A549 (cell line): ENCODE data around the gene MAMSTR. TPM values are rescaled to one million over a fixed set of nuclear protein-coding genes. Genes with fewer than 3 reads are reported as not detected.

Experiments
- ATAC-seq, 2 experiments: fragments of 200-7000 bp in 1 of 2; fragments of >200 bp in 1 of 2; cut with Nextera tagmentation in 1 of 2; cut with Tn5 transposase in 1 of 2; 3 replicates each; pipeline versions ENCODE4 v1.8.0 to v1.9.1; 2018 to 2020; ENCODE audit warnings: mild to moderate bottlenecking in 1 of 2, moderate library complexity in 1 of 2
- CTCF ChIA-PET: fragments of 300-600 bp; sonication (Branson Sonifier 250); formaldehyde crosslinking; extraction: SDS; loops from one replicate; lab custom pipeline; 2021; ENCODE audit warnings: antibody characterized with exemption, inconsistent platforms; lab: Yijun Ruan, JAX
- POLR2A ChIA-PET: fragments of 350-600 bp; formaldehyde crosslinking; extraction: SDS; loops from one replicate; lab custom pipeline; 2021; ENCODE audit warnings: antibody characterized with exemption, inconsistent platforms; lab: Yijun Ruan, JAX
- DNase-seq, 2 experiments: peaks; one replicate each; pipeline versions ENCODE4 v3.0.0 to v3.0.0-alpha.2; 2011 to 2016; ENCODE audit warnings: low read depth in 1 of 2, low spot score in 1 of 2
- FAIRE-seq: peaks from 2 replicates; lab custom pipeline; 2011; peaks lifted over from hg19 to GRCh38; lab: Jason Lieb, UNC
- H3K27ac ChIP-seq, 2 experiments: fragments of >200 bp; sonication (Bioruptor Twin); formaldehyde crosslinking; 3 replicates each; pipeline ENCODE4 v1.5.1; 2016 to 2017
- H3K4me1 ChIP-seq: fragments of >200 bp; sonication (Bioruptor Twin); formaldehyde crosslinking; 3 replicates; pipeline ENCODE4 v1.6.1; 2016
- H3K4me2 ChIP-seq: fragments of >200 bp; sonication (Bioruptor Twin); formaldehyde crosslinking; 3 replicates; pipeline ENCODE4 v1.6.1; 2016
- H3K4me3 ChIP-seq: fragments of >200 bp; sonication (Bioruptor Twin); formaldehyde crosslinking; 3 replicates; pipeline ENCODE4 v1.5.1; 2016
- H3K9me3 ChIP-seq: fragments of >200 bp; sonication (Bioruptor Twin); formaldehyde crosslinking; 3 replicates; pipeline ENCODE4 v1.6.1; 2016
- ATOH8 ChIP-seq: fragments of 250-450 bp; sonication (Bioruptor Pico); IDR thresholded peaks from 2 replicates; pipeline ENCODE4 v1.5.0; 2020; ENCODE audit warnings: low read depth, mild to moderate bottlenecking, moderate library complexity
- CBX2 ChIP-seq: fragments of 200-600 bp; sonication (generic); IDR thresholded peaks from 2 replicates; pipeline ENCODE4 v1.6.1; 2016; ENCODE audit warnings: low read depth, mild to moderate bottlenecking, borderline replicate concordance
- CBX8 ChIP-seq: fragments of 200-600 bp; sonication (generic); IDR thresholded peaks from 2 replicates; pipeline ENCODE4 v1.6.1; 2016
- ELK1 ChIP-seq: fragments of 150-350 bp; IDR thresholded peaks from 2 replicates; pipeline ENCODE4 v1.6.1; 2014; ENCODE audit warnings: low read depth, mild to moderate bottlenecking, low read length
- ESRRA ChIP-seq: fragments of 150-350 bp; IDR thresholded peaks from 2 replicates; pipeline ENCODE4 v1.6.1; 2014; ENCODE audit warnings: mild to moderate bottlenecking, low read length, borderline replicate concordance
- FOXS1 ChIP-seq: fragments of 250-450 bp; sonication (Bioruptor Pico); IDR thresholded peaks from 2 replicates; pipeline ENCODE4 v1.5.0; 2020; ENCODE audit warnings: mild to moderate bottlenecking, moderate library complexity
- GATA3 ChIP-seq: IDR thresholded peaks from 2 replicates; pipeline ENCODE4 v1.6.1; 2012; ENCODE audit warnings: borderline replicate concordance
- HEYL ChIP-seq: fragments of 250-450 bp; sonication (Bioruptor Pico); IDR thresholded peaks from 2 replicates; pipeline ENCODE4 v1.8.0; 2021; ENCODE audit warnings: mild to moderate bottlenecking, moderate library complexity
- HOXB13 ChIP-seq: fragments of 250-450 bp; sonication (Bioruptor Pico); IDR thresholded peaks from 2 replicates; pipeline ENCODE4 v1.5.0; 2020; ENCODE audit warnings: low read depth, mild to moderate bottlenecking, moderate library complexity
- JUN ChIP-seq, 2 experiments: fragments of >200 bp; sonication (Bioruptor Twin); formaldehyde crosslinking; IDR thresholded peaks; 2 replicates in 1 of 2; 3 replicates in 1 of 2; pipeline ENCODE4 v1.6.1; 2016 to 2017
- JUNB ChIP-seq: fragments of >200 bp; sonication (Bioruptor Twin); formaldehyde crosslinking; IDR thresholded peaks from 2 replicates; pipeline ENCODE4 v1.6.1; 2016
- KDM5A ChIP-seq: fragments of 200-600 bp; sonication (generic); IDR thresholded peaks from 2 replicates; pipeline ENCODE4 v1.6.1; 2016; ENCODE audit warnings: antibody characterized with exemption, mild to moderate bottlenecking
- MYC ChIP-seq: IDR thresholded peaks from 2 replicates; pipeline ENCODE4 v1.6.1; 2012; ENCODE audit warnings: mild to moderate bottlenecking, inconsistent platforms, low read length, improper control_type of control experiment, borderline replicate concordance
- NFE2L2 ChIP-seq: fragments of 150-350 bp; conservative IDR thresholded peaks from 2 replicates; pipeline ENCODE4 v1.6.1; 2014; ENCODE audit warnings: low read length
- NPAS2 ChIP-seq: fragments of 250-450 bp; sonication (Bioruptor Pico); IDR thresholded peaks from 2 replicates; pipeline ENCODE4 v1.8.0; 2022; ENCODE audit warnings: mild to moderate bottlenecking, moderate library complexity, borderline replicate concordance
- NR3C1 ChIP-seq: fragments of >200 bp; sonication (Bioruptor Twin); formaldehyde crosslinking; IDR thresholded peaks from 3 replicates; pipeline ENCODE4 v1.6.1; 2017
- PBX3 ChIP-seq: IDR thresholded peaks from 2 replicates; pipeline ENCODE4 v1.6.1; 2012
- POLR2A ChIP-seq: IDR thresholded peaks from 2 replicates; pipeline ENCODE4 v1.6.1; 2012; ENCODE audit warnings: mild to moderate bottlenecking, low read length
- POLR2AphosphoS2 ChIP-seq: conservative IDR thresholded peaks from 2 replicates; pipeline ENCODE4 v1.6.1; 2012; ENCODE audit warnings: low read length, improper control_type of control experiment, inconsistent platforms
- RARB ChIP-seq: fragments of 250-450 bp; sonication (Bioruptor Pico); IDR thresholded peaks from 2 replicates; pipeline ENCODE4 v1.8.0; 2021; ENCODE audit warnings: mild to moderate bottlenecking, moderate library complexity
- RCOR1 ChIP-seq: fragments of 150-350 bp; IDR thresholded peaks from 2 replicates; pipeline ENCODE4 v1.6.1; 2014; ENCODE audit warnings: antibody characterized with exemption, low read length, low read depth
- RFX5 ChIP-seq: fragments of 450-650 bp; IDR thresholded peaks from 2 replicates; pipeline ENCODE4 v1.7.1; 2014; ENCODE audit warnings: antibody characterized with exemption, mild to moderate bottlenecking, moderate library complexity
- ZNF302 ChIP-seq: fragments of 250-450 bp; sonication (Bioruptor Pico); IDR thresholded peaks from 2 replicates; pipeline ENCODE4 v1.9.0; 2021; ENCODE audit warnings: inconsistent platforms, mild to moderate bottlenecking, moderate library complexity
- ZSCAN20 ChIP-seq: fragments of 250-450 bp; sonication (Bioruptor Pico); IDR thresholded peaks from 2 replicates; pipeline ENCODE4 v1.8.0; 2022; ENCODE audit warnings: mild to moderate bottlenecking, moderate library complexity
- WGBS: methylation state at CpG from one replicate; pipeline ENCODE4 v1.1.6; 2017; ENCODE audit errors: missing lambda C conversion rate; 5-methylcytosine and 5-hydroxymethylcytosine counted together
- polyA plus RNA-seq, 4 experiments: library from polyadenylated mRNA; depleted of rRNA in 3 of 4; stranded (reverse); fragments of >200 nt; fragmentation: RNase III in 1 of 4; extraction: RNeasy Plus Mini Kit Qiagen cat#74134 plus additional on column Dnase treatment in 1 of 4; gene quantifications; 2 replicates in 3 of 4; 3 replicates in 1 of 4; pipeline ENCODE4 v1.2.3, GENCODE V29; 2011 to 2017

MAMSTR gene
- polyA plus RNA-seq, 2 of the 4 experiments (the other 2 are of a cell fraction) = 0.44 to 0.52 TPM

- DNase-seq = no peak
- ChIA-PET CTCF (interaction anchor here (0.5 to 1.8 kb wide), 3 partner anchors 11 to 515 kb away, joined by 3 to 5 read pairs (median 4); no protein-coding TSS in a partner anchor), POLR2A (no interaction called here)
These were observed 30.8 kb upstream of the MAMSTR start for GRCh38 chr19:48750351-48750750.

GRCh38 chr19:48749571-48750198 is 30.2 kb upstream of the MAMSTR start:
- CTCF ChIA-PET = interaction anchor here (1.8 kb wide), 1 partner anchor 38 kb away, joined by 5 read pairs; no protein-coding TSS in a partner anchor
- WGBS = 41% methylated on average over 4 of the region's 4 CpGs
- Histone ChIP-seq H3K4me3 (no peak overlapping the region), H3K9me3 (no peaks in the 10 kb centered on the region), H3K4me1 (peaks cover 21% of the 10 kb centered on the region), H3K4me2 (no peak overlapping the region), H3K27ac (no peak overlapping the region)
- FAIRE-seq (no peak), DNase-seq (no peak), ATAC-seq (no peak)
- POLR2A ChIA-PET = no interaction called here
- TF ChIP-seq PBX3 (no peak), ESRRA (no peak), ATOH8 (CRISPR knock-in tag) (no peak), RFX5 (no peak), ELK1 (no peak), CBX8 (no peak), GATA3 (no peak), POLR2A (no peak), NR3C1 (no peak), MYC (no peak), NPAS2 (CRISPR knock-in tag) (no peak), FOXS1 (no peak)

More at GRCh38 chr19:48750351-48750750, 30.8 kb upstream of the MAMSTR start:
- no peak overlapping the region for H3K4me2 ChIP-seq
- FAIRE-seq (no peak), ATAC-seq (no peak)
- 86% methylated on average over 31 of the region's 31 CpGs for WGBS
- no peaks in the 10 kb centered on the region for H3K9me3 ChIP-seq
- H3K27ac ChIP-seq = no peak overlapping the region
- TF ChIP-seq NR3C1 = no peak
- TF ChIP-seq RFX5 = no peak
- no peak for TF ChIP-seq KDM5A
- no peak for TF ChIP-seq JUN (IDR thresholded peaks at IDR 0.05)
- no peak for TF ChIP-seq FOXS1
- no peak for TF ChIP-seq RCOR1
- TF ChIP-seq HEYL = no peak
- no peak for TF ChIP-seq ZNF302 (CRISPR knock-in tag)
- TF ChIP-seq POLR2AphosphoS2 = no peak
- TF ChIP-seq RARB = no peak
- no peak overlapping the region for H3K4me3 ChIP-seq
- H3K4me1 ChIP-seq = peaks cover 27% of the 10 kb centered on the region

- Histone ChIP-seq H3K4me3 (peak within 1 kb of the TSS; percentile 65), H3K9me3 (no peaks in the 10 kb centered on the region), H3K4me1 (peaks cover 4% of the 10 kb centered on the region; the same call in 1 of the 3 replicates), H3K4me2 (peak within 1 kb of the TSS; percentile 96), H3K27ac (peak within 1 kb of the TSS; percentile 89)
- ATAC-seq (peak; percentile 90 to 95), FAIRE-seq (peak; percentile 51), DNase-seq (peak; percentile 94 to 99)
- POLR2A ChIA-PET = interaction anchor here (0.6 to 1.1 kb wide), 3 partner anchors 26 to 128 kb away, joined by 3 read pairs; partner anchors contain the start of genes RPL18 and SPHK2
- CTCF ChIA-PET = interaction anchor here (0.6 to 1.7 kb wide), 12 partner anchors 8 to 242 kb away, joined by 3 to 6 read pairs (median 4); partner anchors contain the start of genes CA11 and HSD17B14
- 19% methylated on average over 23 of the region's 31 CpGs for WGBS
- TF ChIP-seq JUN (IDR thresholded peaks at IDR 0.05) (peak in 1 of 2 experiments; percentile 47; a peak in 1 of 5 replicates), MYC (no peak), JUNB (no peak), ZSCAN20 (CRISPR knock-in tag) (no peak), CBX2 (no peak), ZNF302 (CRISPR knock-in tag) (no peak), HOXB13 (CRISPR knock-in tag) (no peak), ATOH8 (CRISPR knock-in tag) (no peak), POLR2AphosphoS2 (no peak), NFE2L2 (no peak)
These were observed 27.4 kb upstream of the MAMSTR start, which contains the start of gene IZUMO1 for GRCh38 chr19:48746738-48747575. Gene IZUMO1, minus strand, starts transcription at chr19:48746909. Its CDS starts 1,050 bp downstream, at chr19:48745859.
